ENCODE data around the gene WNK2.
"Not testable (repeated sequence)": the region's sequence is repeated elsewhere in the genome, so short reads cannot be mapped to it uniquely, and the experiment has no call there.

The WNK2 gene

DNA sequence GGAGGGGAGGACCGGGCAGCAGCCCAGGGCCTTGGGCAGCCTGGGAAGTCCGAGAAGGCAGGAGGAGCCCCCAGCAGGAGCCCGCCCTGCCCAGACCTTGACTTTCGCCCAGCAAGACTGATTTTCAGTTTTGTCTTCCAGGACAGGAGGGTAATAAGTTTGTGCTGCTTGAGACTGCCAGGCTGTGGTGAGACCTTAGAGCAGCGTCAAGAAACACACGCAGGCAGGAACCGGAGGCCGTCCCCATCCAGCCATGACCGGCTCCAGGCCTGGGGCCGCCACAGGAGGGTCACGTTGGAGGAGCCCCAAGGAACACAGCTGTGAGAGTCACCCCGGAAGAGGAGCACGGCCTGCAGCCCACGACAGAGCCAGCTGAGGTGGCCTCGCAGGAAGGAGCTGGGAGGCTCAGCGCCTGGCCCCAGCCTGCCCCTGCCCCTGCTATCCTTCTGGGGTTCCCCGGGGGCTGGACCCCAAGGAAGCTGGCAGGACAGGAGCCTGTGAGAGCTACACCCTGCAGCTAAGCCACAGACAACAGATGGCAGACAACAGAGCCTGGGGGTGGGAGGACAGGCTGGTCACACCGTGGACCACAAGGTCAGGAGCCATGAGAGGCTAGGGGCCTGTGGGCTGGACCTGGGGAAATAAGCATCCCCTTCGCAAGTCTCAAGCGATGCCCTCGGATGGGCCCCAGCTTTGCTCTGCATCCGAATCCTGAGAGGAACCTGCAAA lies 141.5 kb downstream of the WNK2 start:
- no peak for DNase-seq

DNA sequence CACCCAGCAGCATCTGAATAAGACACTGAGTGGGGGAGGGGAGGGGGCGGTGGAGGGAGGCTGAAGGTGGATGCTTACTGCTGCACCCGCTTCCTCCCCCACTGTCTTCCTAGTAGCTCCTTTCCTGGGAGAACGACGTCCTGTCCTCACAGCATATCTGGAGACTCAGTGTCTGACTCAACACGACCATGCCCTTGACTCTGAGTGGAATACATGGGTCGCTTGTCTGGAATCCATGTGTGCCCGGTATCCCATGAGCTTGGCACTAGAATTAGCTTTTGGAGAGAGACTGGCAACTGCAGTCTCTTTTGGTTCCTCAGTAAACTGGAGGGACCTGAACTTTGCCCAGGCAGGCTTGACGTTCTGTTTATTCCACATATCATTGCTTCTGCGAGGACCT lies 142.1 kb downstream of the WNK2 start:
- DNase-seq, result no peak

DNA sequence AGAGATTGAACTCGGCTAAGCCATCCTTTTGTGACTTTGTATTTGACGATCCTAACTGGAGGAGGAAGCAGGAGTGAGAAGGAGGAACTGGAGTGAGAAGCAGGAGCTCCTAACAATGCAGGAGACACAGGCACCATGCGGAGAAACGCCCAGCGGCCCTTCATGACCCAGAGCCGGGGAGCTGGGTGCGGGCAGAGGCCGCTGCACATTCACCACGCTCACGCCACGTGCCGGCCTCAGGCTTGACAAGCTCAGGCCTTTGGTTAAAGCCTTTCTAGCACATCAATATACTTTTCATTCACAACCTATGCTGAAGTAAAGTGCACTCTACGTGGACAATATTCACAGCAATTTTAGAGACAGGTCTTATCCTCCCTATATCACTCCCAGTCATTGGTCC lies 142.7 kb downstream of the WNK2 start:
- DNase-seq, result no peak

DNA sequence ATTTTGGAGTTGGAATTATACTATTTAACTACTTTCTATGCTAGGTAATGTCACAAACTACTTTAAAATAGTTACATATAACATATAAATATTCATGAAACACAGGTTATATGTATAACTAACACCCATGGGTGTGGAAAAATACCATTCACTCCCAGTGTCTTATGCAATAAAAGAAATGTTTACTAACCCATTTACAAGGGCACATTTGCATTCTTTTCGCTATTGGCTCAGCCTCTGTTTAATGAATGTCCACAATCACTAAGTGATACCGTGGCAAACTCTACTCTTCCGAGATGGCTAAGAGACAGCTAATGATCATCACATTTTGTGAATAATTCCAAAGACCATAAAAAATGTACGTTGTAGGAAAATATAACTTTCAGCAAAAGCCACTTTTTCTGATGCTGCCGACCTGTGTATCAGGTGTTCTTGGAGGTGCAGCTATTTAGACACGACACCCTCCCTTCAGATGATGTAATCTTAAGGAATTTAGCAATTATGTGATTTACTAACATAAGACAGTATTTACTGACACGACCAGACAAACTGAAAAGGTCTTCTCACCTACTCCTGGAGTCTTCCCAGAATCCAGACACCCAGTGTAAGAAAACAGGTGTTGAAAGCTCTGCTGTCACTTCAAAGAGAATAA lies 145.8 kb downstream of the WNK2 start:
- DNase-seq, result no peak

DNA sequence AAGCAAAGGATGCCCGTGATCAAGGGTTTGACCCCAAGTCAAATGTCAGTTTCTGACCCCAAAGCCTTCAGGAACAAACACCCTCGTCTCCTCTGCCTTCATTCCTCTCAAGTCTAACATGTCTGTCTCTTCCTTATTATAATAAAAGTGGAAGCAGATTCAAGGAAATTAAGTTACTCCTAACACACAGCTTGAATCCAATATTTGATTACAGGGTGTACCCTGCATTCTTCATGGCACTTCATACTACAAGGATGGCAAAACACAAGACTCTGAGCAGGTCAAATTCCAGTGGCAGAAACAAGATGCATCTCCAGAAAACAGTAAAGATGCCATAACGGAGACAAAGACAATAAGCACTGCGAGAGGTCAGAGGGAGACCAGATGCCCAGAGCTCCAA lies 148.4 kb downstream of the WNK2 start:
- no peak for DNase-seq

DNA sequence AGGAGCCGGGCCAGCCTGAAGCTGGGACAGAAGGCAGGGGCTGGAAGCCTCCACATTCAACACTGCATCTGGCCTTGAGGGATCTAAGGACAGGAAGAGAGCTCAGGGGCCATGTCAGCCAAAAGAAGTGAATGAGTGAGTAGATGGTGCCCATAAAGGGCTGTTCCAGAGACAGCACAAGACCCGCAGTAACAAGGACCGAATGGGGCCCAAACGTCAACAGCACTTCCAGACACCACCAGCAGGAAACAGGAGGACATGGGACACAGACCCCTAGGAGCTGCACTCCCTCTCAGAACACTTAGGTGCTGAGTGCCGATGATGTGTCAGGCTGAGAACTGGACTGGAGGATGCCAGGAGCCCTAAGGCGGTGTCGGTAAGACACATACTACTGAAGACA lies 152.8 kb downstream of the WNK2 start:
- DNase-seq, result no peak

DNA sequence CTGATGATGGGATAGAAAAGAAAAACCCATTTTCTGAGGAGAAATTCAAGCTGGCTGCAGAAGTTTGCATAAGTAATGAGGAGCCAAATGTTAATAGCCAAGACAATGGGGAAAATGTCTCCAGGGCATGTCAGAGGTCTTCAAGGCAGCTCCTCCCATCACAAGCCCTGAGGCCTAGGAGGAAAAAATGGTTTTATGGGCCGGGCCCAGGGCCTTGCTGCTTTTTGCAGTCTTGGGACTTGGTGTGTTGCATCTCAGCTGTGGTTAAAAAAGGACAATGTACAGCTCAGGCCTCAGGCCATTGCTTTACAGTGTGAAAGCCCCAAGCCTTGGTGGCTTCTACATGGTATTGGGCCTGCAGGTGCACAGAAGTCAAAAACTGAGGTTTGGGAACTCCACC lies 154.3 kb downstream of the WNK2 start:
- DNase-seq, result not testable (repeated sequence)

DNA sequence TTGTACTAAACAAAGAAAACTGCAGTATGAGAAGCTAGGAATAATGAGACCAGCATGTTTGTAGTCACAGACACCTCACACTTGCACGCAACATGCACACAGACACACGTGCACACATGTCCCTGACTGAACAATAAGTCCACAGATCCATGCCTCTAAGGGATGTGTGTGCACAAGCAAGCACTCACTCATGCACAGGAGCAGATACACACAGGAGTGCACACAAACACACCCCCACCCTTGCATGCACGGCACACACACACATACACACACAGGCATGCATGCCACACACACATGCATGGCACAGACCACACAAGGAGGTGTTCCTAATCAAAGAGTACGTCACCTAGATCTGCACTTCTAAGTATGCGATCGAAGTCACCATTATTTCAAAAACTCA lies 156.2 kb downstream of the WNK2 start:
- DNase-seq, result no peak

DNA sequence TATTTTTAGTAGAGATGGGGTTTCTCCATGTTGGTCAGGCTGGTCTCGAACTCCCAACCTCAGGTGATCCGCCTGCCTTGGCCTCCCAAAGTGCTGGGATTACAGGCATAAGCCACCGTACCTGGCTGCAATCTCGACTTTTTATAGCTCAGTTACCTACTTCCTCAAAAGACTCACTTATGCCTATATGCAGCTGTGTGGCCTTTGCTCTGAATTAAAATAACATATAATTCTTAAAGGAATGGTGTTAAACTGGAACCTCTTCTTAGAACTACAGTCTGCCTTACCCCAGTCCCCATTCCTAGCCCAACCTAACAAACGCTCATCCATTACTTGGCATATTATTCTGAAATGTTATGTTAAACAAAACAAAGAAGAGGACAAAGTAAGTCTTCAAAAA lies 157.9 kb downstream of the WNK2 start:
- DNase-seq, result not testable (repeated sequence)

DNA sequence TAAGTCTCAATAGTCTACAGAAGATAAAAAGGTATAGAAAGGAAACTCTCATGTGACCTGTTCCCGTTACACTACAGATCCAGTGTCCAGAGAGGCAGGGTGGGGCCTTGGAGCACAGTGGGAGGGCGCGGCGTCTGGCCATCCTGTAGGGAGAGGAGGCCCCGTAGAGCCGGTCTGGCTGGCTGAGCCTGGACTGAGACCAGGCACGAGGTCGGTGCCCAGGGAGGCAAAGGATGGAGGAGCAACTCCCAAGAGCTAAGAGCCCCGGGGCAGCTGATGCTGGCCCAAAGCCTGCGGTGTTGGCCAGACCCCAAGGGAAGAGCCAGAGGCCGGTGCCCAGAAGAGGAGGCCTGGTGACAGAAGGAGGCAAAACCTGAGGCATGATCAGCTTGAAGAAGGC lies 158.5 kb downstream of the WNK2 start:
- DNase-seq, result not testable (repeated sequence)

DNA sequence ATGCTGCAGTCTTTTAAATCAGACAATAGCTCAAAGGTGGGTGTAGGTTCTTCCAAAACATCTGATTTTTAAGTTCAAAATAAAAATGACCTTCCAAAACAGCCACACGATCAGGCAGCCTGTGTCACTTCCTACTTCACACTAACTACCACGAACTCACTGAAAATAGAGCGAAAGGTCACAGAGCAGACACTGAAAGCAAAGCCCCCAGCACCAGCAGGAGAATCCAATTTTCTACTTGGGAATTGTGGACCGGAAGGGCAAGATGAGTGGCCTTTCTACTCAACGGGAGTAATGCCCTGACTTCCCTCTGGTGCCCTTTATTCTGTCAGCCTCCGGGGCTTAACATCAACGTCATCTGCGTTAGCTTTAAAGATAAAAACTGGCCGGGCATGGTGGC lies 159.7 kb downstream of the WNK2 start:
- no peak for DNase-seq

DNA sequence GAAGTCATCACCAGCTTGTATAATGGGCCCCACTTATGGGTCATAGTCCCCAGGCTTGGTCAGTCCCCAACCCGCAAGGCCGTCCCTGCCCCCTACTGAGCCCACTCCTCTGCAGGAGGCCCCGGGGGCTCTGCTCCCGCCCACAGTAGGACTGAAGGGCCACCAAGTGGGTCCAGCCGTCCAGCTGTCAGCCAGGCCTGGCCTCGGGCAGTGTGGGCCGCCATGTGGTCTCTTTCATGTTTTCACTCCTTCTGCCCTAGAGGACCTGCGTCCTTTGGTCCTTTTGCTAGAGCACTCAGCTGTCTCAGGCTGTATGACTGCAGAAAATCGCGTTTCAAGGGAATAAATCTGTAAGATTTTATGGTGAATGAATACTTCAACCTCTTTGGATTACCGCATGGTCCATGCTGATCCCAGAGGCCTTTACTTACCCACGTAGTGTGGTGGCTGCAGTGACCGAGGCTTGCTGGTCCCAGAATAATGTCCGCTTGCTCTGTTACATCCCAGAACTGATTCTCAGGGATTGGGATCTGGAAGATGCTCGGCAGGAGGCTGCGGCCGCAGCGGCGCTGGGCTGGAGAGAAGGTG lies 161.8 kb downstream of the WNK2 start:
- DNase-seq, result peak in 3 of 58 donors; percentile 15 to 35 (median 25)

DNA sequence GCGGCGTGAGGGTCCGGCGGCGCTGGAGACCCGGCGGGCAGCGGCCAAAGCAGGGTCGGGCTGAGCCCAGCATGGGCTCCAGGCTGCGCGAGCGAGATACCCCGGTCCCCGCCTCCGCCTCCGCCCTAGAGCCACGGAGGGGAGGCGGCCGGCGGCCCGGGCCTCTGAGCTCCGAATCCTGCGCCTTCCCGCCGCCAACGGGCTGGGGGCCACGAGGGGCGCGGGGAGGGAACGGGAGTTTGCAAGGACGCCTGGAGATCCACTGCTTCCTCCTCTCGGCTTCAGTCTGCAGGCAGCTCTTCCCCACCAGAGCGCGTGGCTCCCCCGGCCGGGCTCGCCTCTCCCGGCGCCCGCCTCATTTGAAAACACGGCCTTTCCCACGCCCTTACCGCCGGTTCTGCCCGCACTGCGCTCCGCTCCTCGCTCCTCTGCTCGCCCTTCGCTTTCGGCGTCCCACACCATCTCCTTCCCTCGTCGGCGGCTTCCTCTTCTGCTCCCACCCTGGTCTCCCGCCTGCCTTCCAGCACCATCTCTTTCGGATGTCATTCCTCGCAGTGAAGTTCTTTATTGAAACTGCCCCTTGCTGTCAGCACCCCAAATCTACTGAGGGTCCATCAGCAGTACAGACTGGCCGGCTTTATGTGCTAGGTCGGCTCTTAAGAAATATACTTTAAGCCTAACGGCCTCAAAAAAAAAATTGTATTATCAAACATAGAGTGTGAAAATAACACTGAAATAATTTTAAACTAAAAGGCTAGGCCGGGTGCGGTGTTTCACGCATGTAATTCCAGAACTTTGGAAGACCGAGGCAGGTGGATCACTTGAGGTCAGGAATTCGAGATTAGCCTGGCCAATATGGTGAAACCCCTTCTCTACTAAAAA lies 162.5 kb downstream of the WNK2 start:
- peak in 19 of 58 donors; percentile 5 to 70 (median 28) for DNase-seq

DNA sequence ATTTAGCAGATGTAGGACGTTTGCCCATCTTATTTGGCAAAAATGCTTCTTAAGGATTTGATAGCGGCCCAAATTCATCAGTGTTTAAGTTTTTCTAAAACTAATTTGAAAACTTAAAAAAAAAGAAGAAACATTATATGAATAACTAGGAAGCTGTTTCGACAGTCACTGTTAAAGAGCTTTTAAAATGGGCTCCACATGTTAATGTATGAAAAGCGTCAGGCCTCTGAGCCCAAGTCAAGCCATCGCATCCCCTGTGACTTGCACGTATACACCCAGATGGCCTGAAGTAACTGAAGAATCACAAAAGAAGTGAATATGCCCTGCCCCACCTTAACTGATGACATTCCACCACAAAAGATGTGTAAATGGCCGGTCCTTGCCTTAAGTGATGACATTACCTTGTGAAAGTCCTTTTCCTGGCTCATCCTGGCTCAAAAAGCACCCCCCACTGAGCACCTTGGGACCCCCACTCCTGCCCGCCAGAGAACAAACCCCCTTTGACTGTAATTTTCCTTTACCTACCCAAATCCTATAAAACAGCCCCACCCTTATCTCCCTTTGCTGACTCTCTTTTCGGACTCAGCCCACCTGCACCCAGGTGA lies 163.5 kb downstream of the WNK2 start:
- DNase-seq, result not testable (repeated sequence)

DNA sequence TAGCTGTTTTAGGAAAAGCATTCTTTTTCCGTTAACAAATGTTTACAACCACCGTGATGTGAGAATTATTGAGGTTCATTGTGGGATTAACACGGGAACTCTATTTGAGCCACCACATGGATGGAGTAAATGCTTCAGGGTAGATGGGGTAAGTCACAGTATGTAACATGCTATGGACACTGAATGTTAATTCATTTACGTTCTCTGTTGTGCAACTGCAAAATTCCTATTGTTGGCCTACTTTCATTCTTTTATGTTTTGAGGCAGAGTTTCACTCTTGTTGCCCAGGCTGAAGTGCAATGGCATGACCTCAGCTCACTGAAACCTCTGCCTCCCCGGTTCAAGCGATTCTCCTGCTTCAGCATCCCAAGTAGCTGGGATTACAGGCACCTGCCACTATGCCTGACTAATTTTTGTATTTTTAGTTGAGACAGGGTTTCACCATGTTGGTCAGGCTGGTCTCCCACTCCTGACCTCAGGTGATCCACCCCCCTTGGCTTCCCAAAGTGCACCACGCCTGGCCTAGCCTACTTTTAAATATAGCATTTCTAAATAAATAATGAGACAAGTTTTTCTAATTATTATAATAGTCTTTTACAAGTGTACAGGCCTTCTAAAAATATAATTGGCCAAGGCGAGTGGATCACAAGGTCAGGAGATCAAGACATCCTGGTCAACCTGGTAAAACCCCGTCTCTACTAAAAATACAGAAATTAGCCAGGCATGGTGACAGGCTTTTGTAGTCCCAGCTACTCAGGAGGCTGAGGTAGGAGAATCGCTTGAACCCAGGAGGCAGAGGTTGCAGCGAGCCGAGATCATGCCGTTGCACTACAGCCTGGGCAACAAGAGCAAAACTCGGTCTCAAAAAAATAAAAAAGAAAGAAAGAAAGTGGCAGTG lies 169.7 kb downstream of the WNK2 start:
- not testable (repeated sequence) for DNase-seq

DNA sequence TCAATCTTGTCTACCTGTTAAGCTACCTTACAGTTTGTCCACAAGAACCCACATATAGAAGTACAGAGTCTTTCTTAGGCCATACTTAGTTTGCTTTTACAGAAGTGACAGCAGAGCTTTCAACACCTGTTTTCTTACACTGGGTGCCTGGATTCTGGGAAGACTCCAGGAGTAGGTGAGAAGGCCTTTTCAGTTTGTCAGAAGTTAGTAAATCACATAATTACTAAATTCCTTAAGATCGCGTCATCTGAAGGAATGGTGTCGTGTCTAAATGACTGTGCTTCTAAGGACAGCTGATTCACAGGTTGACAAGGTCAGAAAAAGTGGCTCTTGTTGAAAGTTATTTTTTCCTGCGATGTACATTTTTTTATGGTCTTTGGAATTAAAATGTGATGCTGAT lies 170.5 kb downstream of the WNK2 start:
- no peak for DNase-seq

DNA sequence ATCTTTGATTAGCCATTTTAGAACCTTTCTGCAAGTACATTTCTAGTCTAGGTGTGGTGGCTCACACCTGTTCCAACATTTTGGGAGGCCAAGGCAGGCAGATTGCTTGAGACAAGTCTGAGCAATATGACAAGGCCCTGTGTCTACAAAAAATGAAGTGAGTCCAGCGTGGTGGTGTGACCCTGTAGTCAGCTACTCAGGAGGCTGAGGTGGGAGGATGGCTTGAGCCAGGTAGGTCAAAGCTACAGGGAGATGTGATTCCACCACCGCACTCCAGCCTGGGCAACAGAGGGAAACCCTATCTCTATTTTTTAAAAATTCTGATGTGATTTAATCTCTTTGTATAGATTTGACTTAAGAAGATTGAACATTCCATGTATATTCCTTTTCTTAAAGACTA lies 171.9 kb downstream of the WNK2 start:
- DNase-seq, result no peak

DNA sequence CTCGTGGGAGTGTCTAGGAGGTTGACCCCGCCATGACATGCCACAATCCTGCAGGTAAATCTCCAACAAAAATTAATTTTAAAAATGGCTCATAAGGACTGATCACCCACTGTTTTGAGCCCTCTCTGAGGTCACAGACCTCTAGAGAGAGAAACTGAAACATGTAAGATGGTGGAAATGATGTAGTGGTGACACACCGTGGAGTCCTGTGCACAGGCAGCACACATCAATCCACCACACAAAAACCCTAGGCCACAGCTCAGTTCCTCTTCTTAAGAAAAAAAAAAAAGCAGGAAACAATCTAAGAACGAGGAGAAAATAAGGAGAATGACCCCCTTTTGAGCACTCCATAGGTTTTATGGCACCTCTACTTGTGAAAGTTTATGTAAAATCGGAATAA lies 173.7 kb downstream of the WNK2 start:
- no peak for DNase-seq

DNA sequence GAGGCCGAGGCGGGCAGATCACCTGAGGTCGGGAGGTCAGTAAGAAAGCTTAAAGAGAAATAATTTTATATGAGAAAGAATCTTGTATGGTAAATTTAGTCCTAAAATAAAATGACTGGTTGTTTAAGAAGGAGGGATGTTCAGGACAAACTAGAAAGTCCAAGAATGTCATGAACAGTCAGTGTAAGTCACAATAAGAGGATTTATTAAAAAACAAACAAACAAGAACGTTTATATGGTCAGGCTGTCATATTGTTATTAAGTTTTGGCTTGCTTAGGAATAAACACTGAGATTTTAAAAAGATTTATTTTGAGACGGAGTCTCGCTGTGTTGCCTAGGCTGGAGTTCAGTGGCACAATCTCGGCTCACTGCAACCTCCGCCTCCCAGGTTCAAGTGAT lies 176.0 kb downstream of the WNK2 start:
- DNase-seq, result not testable (repeated sequence)

DNA sequence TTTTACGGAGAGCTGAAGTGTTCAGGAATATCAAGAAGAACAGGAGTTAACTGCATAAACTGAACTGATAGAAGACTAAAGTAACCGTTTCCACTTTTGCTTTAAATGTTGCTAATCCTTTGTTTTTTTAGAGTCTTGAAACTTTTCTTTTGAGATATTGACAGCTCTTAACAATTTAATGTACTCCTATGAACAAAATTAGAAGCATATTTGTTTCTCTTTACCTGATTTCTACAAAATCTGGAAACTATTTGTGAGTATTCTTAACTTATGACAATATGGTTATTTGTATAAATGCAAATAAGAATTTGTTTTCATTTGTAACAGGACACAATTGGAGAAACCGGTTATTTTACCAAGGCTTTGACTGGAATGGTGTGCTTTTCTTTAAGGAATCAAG lies 178.1 kb downstream of the WNK2 start:
- no peak for DNase-seq

Measured in anterior cingulate cortex (tissue), 58 donors.